B cell (primary cell): ENCODE measurements around the gene AHCY.

Experiments used
- CTCF ChIP-seq: fragments of 200-600 bp; IDR thresholded peaks from one replicate; pipeline ENCODE4 v1.8.0; 2022; ENCODE audit warnings: antibody characterized with exemption, mild to moderate bottlenecking
- EZH2 ChIP-seq: IDR thresholded peaks from 2 replicates; pipeline ENCODE4 v1.6.1; 2012; ENCODE audit warnings: borderline replicate concordance, low read depth, mild to moderate bottlenecking, moderate library complexity, low read length; ENCODE audit not compliant: insufficient read depth, poor library complexity, severe bottlenecking

- no peak for TF ChIP-seq CTCF
- TF ChIP-seq EZH2 = no peak
Observed at GRCh38 chr20:34268851-34269636, 34.1 kb downstream of the AHCY start.
